ENCODE data around the gene FAM161B. TPM values are rescaled to one million over a fixed set of nuclear protein-coding genes. Genes with fewer than 3 reads are reported as not detected.

The FAM161B gene, protein sequence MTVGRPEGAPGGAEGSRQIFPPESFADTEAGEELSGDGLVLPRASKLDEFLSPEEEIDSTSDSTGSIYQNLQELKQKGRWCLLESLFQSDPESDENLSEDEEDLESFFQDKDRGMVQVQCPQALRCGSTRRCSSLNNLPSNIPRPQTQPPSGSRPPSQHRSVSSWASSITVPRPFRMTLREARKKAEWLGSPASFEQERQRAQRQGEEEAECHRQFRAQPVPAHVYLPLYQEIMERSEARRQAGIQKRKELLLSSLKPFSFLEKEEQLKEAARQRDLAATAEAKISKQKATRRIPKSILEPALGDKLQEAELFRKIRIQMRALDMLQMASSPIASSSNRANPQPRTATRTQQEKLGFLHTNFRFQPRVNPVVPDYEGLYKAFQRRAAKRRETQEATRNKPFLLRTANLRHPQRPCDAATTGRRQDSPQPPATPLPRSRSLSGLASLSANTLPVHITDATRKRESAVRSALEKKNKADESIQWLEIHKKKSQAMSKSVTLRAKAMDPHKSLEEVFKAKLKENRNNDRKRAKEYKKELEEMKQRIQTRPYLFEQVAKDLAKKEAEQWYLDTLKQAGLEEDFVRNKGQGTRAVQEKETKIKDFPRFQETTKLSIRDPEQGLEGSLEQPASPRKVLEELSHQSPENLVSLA
- total RNA-seq: 1 to 10 TPM; 2.6 to 5.6 (median 4.8) TPM
- 5.4 TPM for total RNA-seq (2013)
- 1.1 to 10.4 (median 7.1) reads per million in 29 experiments for total RNA-seq

DNA sequence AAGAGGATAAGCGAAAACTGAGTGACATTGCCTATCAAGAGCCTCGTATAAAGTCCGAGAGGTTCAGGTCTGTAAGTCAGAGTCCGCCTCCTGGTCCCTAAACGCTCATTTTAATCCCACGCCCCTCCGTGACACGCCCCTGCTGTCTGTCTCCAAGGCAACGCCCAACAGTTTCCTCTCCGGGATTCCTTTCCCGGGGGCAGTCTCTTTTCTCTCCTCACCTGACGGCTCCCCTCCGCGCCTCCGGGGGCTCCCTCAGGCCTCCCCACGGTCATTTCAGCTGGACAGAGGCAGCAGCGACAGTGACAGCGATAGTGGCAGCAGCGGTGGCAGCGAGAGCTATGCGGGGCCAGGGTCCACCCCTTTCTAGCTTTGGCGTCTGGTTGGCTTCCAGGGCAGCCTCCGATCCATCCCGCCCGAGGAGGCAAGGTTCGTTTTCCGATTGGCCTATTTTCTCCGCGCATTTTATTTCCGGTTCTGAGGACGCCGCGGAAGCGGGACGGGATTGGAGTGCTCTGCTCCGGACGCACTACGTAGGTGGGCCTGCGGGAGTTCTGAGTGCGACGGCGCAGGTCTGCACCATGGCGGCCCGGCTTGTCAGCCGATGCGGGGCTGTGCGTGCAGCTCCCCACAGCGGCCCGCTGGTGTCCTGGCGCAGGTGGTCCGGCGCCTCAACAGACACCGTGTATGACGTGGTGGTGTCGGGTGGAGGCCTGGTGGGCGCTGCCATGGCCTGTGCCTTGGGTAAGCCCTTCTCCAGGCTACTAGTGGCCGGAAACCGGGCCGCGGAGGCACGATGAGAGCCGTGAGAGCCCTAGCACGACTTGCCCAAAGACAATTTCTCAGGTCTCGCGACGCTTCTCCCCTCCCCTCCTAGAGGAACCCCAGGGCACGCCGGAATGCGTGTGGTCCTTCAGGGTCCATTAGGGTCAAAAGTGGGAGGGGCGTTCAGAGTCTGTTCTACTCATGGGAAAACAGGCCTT lies at the start of gene FAM161B, which contains the start of gene COQ6:
FAM161B (minus strand) TSS at position 343 of the 983 bp plus-strand sequence; CDS start at position 275, 68 bp downstream.
COQ6 (plus strand) TSS at position 551 of the 983 bp plus-strand sequence; CDS start at position 582, 31 bp downstream.
- under 1% methylated on average over 63 of the region's 70 CpGs for WGBS (ENCODE audit: insufficient coverage)
- Histone ChIP-seq H3K9me3 (no peaks in the 10 kb centered on the region), H3K36me3 (ENCODE audit: control insufficient read depth in 2 of 2, extremely low read depth in 1 of 2, insufficient read depth in 1 of 2, low read length in 1 of 2) (peaks cover 0 to 19% of the 10 kb centered on the region in 2 donors), H3K27me3 (replicated peaks in 1 of 2; ENCODE audit: control insufficient read depth in 2 of 2, extremely low read depth in 1 of 2, insufficient read depth in 2 of 2, low read length in 1 of 2) (no peaks in the 10 kb centered on the region), H3K4me1 (ENCODE audit: control insufficient read depth in 1 of 2, extremely low read depth in 1 of 2, insufficient read depth in 2 of 2, low read length in 2 of 2) (peaks cover 0 to 23% of the 10 kb centered on the region in 2 experiments), H3K4me3 (ENCODE audit: control insufficient read depth in 1 of 2, extremely low read depth in 1 of 2, low read length in 1 of 2) (peak within 1 kb of the TSS; percentile 92 to 93), H3K27ac (ENCODE audit: low read length) (peak within 1 kb of the TSS; percentile 96)
- H3K4me3 Mint-ChIP-seq: peak within 1 kb of the TSS; percentile 96 to 99 (median 97)
- CTCF ChIA-PET: interaction anchor here in 1 of 2 donors (0.6 to 2.1 kb wide), 3 partner anchors 11 to 333 kb away, joined by 5 to 9 read pairs (median 5); no protein-coding TSS in a partner anchor
- peak within 1 kb of the TSS; percentile 92 to 94 for H3K27ac Mint-ChIP-seq
- peaks cover 21 to 27% (median 23%) of the 10 kb centered on the region in 3 donors for H3K4me1 Mint-ChIP-seq
- DNase-seq: peak; percentile 74 to 97 (median 93)
- POLR2A ChIA-PET: interaction anchor here (0.6 to 1.0 kb wide), 10 partner anchors 11 to 381 kb away, joined by 3 to 5 read pairs (median 4); partner anchors contain the start of genes ACOT2 (in 1 of the 2), BBOF1 (in 1 of the 2), ENTPD5 (in 1 of the 2) and PTGR2 (in 1 of the 2)
- peaks cover 12% of the 10 kb centered on the region for H3K36me3 Mint-ChIP-seq
- H3K9me3 Mint-ChIP-seq: no peaks in the 10 kb centered on the region
- peak; percentile 93 to 97 (median 94) for ATAC-seq (replicated peaks in 1 of 4)
- no peaks in the 10 kb centered on the region for H3K27me3 Mint-ChIP-seq

DNA sequence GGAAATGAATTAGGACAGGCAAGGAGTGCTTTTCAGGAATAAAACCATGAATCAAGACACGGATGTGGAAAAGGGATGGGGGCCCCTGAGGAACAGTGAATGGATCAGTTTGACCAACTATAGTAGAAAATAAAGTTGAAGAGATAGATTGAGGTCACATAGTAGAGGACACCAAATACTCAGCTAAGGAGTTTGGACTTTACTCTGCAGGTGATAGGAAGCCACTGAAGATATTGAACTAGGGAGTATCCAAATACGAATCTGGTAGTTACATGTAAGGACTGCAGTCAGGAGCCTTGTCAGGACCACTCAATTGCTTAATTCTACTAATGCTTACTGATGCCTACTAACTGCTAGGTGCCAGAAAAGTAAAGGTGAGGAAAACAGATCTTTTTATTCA lies 48.8 kb upstream of the FAM161B start:
- ChIA-PET CTCF (no interaction called here), POLR2A (no interaction called here)
- Mint-ChIP-seq H3K9me3 (no peaks in the 10 kb centered on the region), H3K4me3 (no peak overlapping the region), H3K36me3 (peaks cover 14% of the 10 kb centered on the region), H3K4me1 (no peaks in the 10 kb centered on the region), H3K27me3 (no peaks in the 10 kb centered on the region), H3K27ac (no peak overlapping the region)
- Histone ChIP-seq H3K4me1 (ENCODE audit: control insufficient read depth in 1 of 2, extremely low read depth in 1 of 2, insufficient read depth in 2 of 2, low read length in 2 of 2) (no peaks in the 10 kb centered on the region), H3K27me3 (replicated peaks in 1 of 2; ENCODE audit: control insufficient read depth in 2 of 2, extremely low read depth in 1 of 2, insufficient read depth in 2 of 2, low read length in 1 of 2) (no peaks in the 10 kb centered on the region), H3K27ac (ENCODE audit: low read length) (no peak overlapping the region), H3K9me3 (no peaks in the 10 kb centered on the region), H3K36me3 (ENCODE audit: control insufficient read depth in 2 of 2, extremely low read depth in 1 of 2, insufficient read depth in 1 of 2, low read length in 1 of 2) (no peaks in the 10 kb centered on the region), H3K4me3 (ENCODE audit: control insufficient read depth in 1 of 2, extremely low read depth in 1 of 2, low read length in 1 of 2) (no peak overlapping the region)
- ATAC-seq (replicated peaks in 1 of 4) (no peak), DNase-seq (no peak)
- WGBS (ENCODE audit: insufficient coverage): 100% methylated on average over 1 of the region's 2 CpGs

DNA sequence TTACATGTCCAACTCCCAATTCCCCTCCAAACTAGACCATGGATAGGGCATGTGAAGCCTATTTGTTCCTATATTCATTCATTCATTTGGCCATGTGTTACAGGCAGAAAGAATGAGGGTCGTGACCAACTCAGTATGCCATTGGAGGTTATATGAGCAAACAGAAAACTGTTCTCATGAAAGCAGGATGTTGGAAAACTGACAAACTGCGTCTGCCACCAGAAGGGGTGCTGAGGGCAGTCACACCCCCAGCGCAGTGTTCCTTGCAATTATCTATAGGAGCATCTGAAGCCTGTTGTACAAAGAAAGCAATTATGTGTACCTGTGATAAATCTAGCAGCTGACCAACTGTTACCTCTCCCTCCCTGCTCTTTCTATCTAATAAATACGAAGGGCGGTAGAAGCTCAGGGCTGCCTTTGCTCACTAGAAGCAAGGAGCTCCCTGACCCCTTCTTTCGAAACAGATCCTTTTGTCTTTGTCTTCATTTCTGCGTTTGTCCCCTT lies 48.1 kb upstream of the FAM161B start:
- no peak for ATAC-seq (replicated peaks in 1 of 4)
- Histone ChIP-seq H3K36me3 (ENCODE audit: control insufficient read depth in 2 of 2, extremely low read depth in 1 of 2, insufficient read depth in 1 of 2, low read length in 1 of 2) (no peaks in the 10 kb centered on the region), H3K4me3 (ENCODE audit: control insufficient read depth in 1 of 2, extremely low read depth in 1 of 2, low read length in 1 of 2) (no peak overlapping the region), H3K27me3 (replicated peaks in 1 of 2; ENCODE audit: control insufficient read depth in 2 of 2, extremely low read depth in 1 of 2, insufficient read depth in 2 of 2, low read length in 1 of 2) (no peaks in the 10 kb centered on the region), H3K9me3 (no peaks in the 10 kb centered on the region), H3K4me1 (ENCODE audit: control insufficient read depth in 1 of 2, extremely low read depth in 1 of 2, insufficient read depth in 2 of 2, low read length in 2 of 2) (no peaks in the 10 kb centered on the region), H3K27ac (ENCODE audit: low read length) (no peak overlapping the region)
- ChIA-PET CTCF (no interaction called here), POLR2A (no interaction called here)
- no peak for DNase-seq
- no peaks in the 10 kb centered on the region for H3K27me3 Mint-ChIP-seq
- no peaks in the 10 kb centered on the region for H3K9me3 Mint-ChIP-seq
- H3K4me3 Mint-ChIP-seq: no peak overlapping the region
- H3K4me1 Mint-ChIP-seq: no peaks in the 10 kb centered on the region
- 100% methylated on average over 3 of the region's 7 CpGs for WGBS (ENCODE audit: insufficient coverage)
- no peak overlapping the region for H3K27ac Mint-ChIP-seq
- peaks cover 14% of the 10 kb centered on the region for H3K36me3 Mint-ChIP-seq

DNA sequence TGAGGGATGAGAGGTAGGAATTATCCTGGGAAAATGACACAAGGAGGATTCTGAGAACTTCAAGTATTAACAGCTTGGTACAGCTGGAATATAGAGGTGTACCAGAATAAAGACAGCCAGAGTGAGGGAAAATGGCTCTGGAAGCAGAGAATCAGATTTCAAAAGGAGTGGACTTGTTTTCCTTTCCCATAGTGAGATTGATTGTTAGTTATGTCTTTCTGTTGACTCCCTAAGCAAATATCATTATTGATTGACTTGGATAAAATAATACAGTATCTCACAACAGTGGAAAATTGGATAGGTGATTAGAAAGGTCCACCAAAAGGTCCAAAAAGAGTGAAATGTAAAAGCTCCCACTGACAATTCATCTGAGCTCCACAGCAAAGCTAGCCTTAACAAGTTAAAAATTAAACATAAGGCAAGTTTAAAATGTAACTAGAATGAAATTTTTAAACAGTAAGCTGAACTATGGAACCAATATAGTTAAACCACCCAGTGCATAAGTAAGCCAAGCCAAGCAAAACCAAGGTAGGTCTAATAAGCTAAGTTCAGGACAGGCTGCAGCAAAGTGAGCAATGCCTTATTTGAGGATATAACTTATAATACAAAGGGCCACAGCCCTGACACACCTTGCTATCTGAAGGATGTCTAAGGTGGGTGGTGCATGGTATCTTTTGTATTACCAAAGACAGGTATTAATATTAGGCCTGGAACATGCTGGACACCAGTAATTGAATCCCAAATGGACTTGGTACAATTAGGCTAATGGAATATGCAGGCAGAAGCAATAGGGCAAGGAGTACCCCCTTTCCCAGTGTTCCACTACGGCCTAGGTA lies 47.4 kb upstream of the FAM161B start:
- ATAC-seq (replicated peaks in 1 of 4): no peak
- no peaks in the 10 kb centered on the region for H3K4me1 ChIP-seq (ENCODE audit: control insufficient read depth in 1 of 2, extremely low read depth in 1 of 2, insufficient read depth in 2 of 2, low read length in 2 of 2)
- H3K9me3 ChIP-seq: no peaks in the 10 kb centered on the region
- no peaks in the 10 kb centered on the region for H3K4me1 Mint-ChIP-seq
- no peak overlapping the region for H3K27ac Mint-ChIP-seq
- H3K4me3 Mint-ChIP-seq: no peak overlapping the region
- H3K9me3 Mint-ChIP-seq: no peaks in the 10 kb centered on the region
- no peak overlapping the region for H3K27ac ChIP-seq (ENCODE audit: low read length)
- H3K36me3 Mint-ChIP-seq: peaks cover 14% of the 10 kb centered on the region
- no peak for DNase-seq
- no peaks in the 10 kb centered on the region for H3K27me3 Mint-ChIP-seq
- no peaks in the 10 kb centered on the region for H3K27me3 ChIP-seq (replicated peaks in 1 of 2; ENCODE audit: control insufficient read depth in 2 of 2, extremely low read depth in 1 of 2, insufficient read depth in 2 of 2, low read length in 1 of 2)
- H3K36me3 ChIP-seq (ENCODE audit: control insufficient read depth in 2 of 2, extremely low read depth in 1 of 2, insufficient read depth in 1 of 2, low read length in 1 of 2): no peaks in the 10 kb centered on the region
- no peak overlapping the region for H3K4me3 ChIP-seq (ENCODE audit: control insufficient read depth in 1 of 2, extremely low read depth in 1 of 2, low read length in 1 of 2)
- ChIA-PET CTCF (no interaction called here), POLR2A (interaction anchor here in 1 of 2 donors (0.5 kb wide), 1 partner anchor 41 kb away, joined by 5 read pairs; no protein-coding TSS in a partner anchor)
- WGBS (ENCODE audit: insufficient coverage): no CpG with 5 or more reads among the region's 1 CpG

DNA sequence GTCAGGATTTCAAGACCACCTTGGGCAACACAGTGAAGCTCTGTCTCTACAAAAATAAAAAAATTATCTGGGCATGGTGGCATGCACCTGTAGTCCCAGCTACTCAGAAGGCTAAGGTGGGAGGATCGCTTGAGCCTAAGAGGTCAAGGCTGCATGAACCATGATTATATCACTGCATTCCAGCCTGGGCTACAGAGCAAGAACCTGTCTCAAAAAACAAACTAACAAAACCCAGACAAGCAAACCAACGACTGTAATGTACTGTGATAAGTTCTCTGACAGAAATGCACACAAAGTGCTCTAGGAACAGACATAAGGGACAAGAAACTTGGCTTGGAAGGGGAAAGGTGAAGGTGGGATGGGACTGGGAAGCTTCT lies 46.8 kb upstream of the FAM161B start:
- Mint-ChIP-seq H3K4me1 (no peaks in the 10 kb centered on the region), H3K9me3 (no peaks in the 10 kb centered on the region), H3K27ac (no peak overlapping the region), H3K27me3 (no peaks in the 10 kb centered on the region), H3K4me3 (no peak overlapping the region), H3K36me3 (peaks cover 17% of the 10 kb centered on the region)
- H3K9me3 ChIP-seq: no peaks in the 10 kb centered on the region
- POLR2A ChIA-PET: interaction anchor here in 1 of 2 donors (0.5 kb wide), 1 partner anchor 41 kb away, joined by 5 read pairs; no protein-coding TSS in a partner anchor
- ATAC-seq (replicated peaks in 1 of 4) (no peak), DNase-seq (no peak)
- no peaks in the 10 kb centered on the region for H3K36me3 ChIP-seq (ENCODE audit: control insufficient read depth in 2 of 2, extremely low read depth in 1 of 2, insufficient read depth in 1 of 2, low read length in 1 of 2)
- H3K27ac ChIP-seq (ENCODE audit: low read length): no peak overlapping the region
- no CpG with 5 or more reads among the region's 2 CpGs for WGBS (ENCODE audit: insufficient coverage)
- H3K4me3 ChIP-seq (ENCODE audit: control insufficient read depth in 1 of 2, extremely low read depth in 1 of 2, low read length in 1 of 2): no peak overlapping the region
- no peaks in the 10 kb centered on the region for H3K27me3 ChIP-seq (replicated peaks in 1 of 2; ENCODE audit: control insufficient read depth in 2 of 2, extremely low read depth in 1 of 2, insufficient read depth in 2 of 2, low read length in 1 of 2)
- H3K4me1 ChIP-seq (ENCODE audit: control insufficient read depth in 1 of 2, extremely low read depth in 1 of 2, insufficient read depth in 2 of 2, low read length in 2 of 2): no peaks in the 10 kb centered on the region
- CTCF ChIA-PET: no interaction called here
